RPMI8226 (cell line): ENCODE measurements around the gene ZDHHC18.

ENCODE experiments used
- DNase-seq: peaks from one replicate; pipeline ENCODE4 v3.0.0-alpha.2; 2015

The ZDHHC18 gene, protein sequence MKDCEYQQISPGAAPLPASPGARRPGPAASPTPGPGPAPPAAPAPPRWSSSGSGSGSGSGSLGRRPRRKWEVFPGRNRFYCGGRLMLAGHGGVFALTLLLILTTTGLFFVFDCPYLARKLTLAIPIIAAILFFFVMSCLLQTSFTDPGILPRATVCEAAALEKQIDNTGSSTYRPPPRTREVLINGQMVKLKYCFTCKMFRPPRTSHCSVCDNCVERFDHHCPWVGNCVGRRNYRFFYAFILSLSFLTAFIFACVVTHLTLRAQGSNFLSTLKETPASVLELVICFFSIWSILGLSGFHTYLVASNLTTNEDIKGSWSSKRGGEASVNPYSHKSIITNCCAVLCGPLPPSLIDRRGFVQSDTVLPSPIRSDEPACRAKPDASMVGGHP

DNA sequence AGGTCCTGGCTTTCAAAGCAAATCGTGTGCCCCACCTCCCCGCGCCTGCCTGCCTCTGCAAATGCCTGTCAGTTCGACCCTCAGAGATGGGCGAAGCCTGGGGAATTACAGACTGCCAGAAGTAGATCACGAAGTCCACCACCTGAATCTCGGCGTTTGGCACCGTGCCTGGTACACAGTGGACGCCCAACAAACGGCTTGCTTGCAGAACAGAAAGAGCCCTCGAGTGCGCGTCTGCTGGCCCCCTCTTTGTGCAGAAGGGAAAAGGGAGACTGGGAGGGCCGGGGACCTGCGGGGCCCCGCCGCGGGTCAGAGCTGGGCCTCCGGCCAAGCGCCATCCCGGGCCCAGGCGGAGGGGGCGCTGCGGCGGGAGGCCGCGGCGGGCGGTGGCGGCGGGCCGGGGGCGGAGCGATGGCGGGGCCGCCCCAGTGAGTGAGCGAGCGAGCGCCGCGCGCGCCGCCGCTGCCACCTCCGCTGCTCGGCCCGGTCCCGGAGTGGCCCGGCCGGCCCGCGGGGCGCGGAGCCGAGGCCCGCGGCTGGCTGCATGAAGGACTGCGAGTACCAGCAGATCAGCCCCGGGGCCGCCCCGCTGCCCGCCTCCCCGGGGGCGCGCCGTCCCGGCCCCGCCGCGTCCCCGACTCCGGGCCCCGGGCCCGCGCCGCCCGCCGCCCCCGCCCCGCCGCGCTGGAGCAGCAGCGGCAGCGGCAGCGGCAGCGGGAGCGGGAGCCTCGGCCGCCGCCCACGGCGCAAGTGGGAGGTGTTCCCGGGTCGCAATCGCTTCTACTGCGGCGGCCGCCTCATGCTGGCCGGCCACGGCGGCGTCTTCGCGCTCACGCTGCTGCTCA, at the start of gene ZDHHC18:
Gene ZDHHC18 (plus strand): TSS at position 428 of the 845 bp plus-strand sequence. CDS start 117 bp downstream, at position 545.
- DNase-seq: peak; percentile 85

DNA sequence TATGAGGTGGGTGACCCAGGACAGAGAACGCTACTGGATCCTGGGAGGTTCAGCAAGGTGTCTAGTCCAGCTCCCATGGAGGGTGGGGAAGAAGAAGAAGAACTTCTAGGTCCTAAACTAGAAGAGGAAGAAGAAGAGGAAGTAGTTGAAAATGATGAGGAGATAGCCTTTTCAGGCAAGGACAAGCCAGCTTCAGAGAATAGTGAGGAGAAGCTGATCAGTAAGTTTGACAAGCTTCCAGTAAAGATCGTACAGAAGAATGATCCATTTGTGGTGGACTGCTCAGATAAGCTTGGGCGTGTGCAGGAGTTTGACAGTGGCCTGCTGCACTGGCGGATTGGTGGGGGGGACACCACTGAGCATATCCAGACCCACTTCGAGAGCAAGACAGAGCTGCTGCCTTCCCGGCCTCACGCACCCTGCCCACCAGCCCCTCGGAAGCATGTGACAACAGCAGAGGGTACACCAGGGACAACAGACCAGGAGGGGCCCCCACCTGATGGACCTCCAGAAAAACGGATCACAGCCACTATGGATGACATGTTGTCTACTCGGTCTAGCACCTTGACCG, 47.3 kb upstream of the ZDHHC18 start:
- DNase-seq: no peak

DNA sequence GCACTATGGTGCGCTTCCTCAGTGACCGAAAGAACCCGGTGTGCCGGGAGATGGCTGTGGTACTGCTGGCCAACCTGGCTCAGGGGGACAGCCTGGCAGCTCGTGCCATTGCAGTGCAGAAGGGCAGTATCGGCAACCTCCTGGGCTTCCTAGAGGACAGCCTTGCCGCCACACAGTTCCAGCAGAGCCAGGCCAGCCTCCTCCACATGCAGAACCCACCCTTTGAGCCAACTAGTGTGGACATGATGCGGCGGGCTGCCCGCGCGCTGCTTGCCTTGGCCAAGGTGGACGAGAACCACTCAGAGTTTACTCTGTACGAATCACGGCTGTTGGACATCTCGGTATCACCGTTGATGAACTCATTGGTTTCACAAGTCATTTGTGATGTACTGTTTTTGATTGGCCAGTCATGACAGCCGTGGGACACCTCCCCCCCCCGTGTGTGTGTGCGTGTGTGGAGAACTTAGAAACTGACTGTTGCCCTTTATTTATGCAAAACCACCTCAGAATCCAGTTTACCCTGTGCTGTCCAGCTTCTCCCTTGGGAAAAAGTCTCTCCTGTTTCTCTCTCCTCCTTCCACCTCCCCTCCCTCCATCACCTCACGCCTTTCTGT, 46.0 kb upstream of the ZDHHC18 start:
- DNase-seq: no peak

DNA sequence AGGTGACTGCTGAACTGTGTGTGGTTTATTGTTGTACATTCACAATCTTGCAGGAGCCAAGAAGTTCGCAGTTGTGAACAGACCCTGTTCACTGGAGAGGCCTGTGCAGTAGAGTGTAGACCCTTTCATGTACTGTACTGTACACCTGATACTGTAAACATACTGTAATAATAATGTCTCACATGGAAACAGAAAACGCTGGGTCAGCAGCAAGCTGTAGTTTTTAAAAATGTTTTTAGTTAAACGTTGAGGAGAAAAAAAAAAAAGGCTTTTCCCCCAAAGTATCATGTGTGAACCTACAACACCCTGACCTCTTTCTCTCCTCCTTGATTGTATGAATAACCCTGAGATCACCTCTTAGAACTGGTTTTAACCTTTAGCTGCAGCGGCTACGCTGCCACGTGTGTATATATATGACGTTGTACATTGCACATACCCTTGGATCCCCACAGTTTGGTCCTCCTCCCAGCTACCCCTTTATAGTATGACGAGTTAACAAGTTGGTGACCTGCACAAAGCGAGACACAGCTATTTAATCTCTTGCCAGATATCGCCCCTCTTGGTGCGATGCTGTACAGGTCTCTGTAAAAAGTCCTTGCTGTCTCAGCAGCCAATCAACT, 45.2 kb upstream of the ZDHHC18 start:
- no peak for DNase-seq

GRCh38 chr1:26782521-26783212, 43.8 kb upstream of the ZDHHC18 start:
- DNase-seq: no peak

GRCh38 chr1:26783646-26784022, 42.9 kb upstream of the ZDHHC18 start:
- DNase-seq: no peak

GRCh38 chr1:26784023-26784871, 42.2 kb upstream of the ZDHHC18 start:
- DNase-seq: peak; percentile 91

- no peak for DNase-seq
Measured at GRCh38 chr1:26784886-26785285, 41.6 kb upstream of the ZDHHC18 start.

- DNase-seq: no peak
Measured at GRCh38 chr1:26785611-26786436, 40.7 kb upstream of the ZDHHC18 start.

GRCh38 chr1:26786437-26787380, 39.8 kb upstream of the ZDHHC18 start:
- DNase-seq: peak; percentile 42

DNA sequence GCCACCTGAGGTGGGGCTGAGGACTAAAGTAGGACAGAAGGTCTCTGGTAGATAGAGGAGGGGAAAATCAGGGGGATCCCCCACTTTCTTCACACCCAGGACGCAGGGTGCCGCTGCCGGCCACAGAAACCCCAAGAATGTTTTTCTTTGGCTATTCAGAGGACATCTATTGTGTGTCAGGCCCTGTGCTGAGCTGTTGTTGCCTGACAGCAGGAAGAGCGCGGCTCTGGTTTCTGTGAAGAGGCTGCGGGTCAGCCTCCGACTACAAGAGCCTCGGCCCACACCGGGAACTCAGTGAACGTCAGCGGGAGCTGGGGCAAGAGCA, 39.1 kb upstream of the ZDHHC18 start:
- DNase-seq: no peak

GRCh38 chr1:26787706-26788514, 38.6 kb upstream of the ZDHHC18 start, which contains the start of gene PIGV:
PIGV (plus strand) TSS chr1:26787950; CDS start chr1:26790816, 2,866 bp downstream.
- DNase-seq: peak; percentile 90

- DNase-seq: no peak
Measured at GRCh38 chr1:26788515-26788785, 38.0 kb upstream of the ZDHHC18 start.

- DNase-seq: peak; percentile 90
Measured at GRCh38 chr1:26788836-26789611, 37.5 kb upstream of the ZDHHC18 start.

DNA sequence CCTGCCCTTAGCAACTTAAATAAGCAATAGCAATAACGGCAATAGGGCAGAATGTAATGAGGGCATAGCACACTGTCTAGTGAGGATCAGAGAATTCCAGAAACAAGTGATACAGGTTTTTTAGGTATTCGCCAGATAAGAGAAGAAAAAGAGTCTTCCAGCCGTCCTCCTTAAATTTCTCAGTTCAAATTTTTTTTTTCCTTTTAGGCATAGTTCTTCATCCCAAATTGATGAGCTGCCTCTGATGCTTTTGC, 36.9 kb upstream of the ZDHHC18 start:
- DNase-seq: no peak

DNA sequence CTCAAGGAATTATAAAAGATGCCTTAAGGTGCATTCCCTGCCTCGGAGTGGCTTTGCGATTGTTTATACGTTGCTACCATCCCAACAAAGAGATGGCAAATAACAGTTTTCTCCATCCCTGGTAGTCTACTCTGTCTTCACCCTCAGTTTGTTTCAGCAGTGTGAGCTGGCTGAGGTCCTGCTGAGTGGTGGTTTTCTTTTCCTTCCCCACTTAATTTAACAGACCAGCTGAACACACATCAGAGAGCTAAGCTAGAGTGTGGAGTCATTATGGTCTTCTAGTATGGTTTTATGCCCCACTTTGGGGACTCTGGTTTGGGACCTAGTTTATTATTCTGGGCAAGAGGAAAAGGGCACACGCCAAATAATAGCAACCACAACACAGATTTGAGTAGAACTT, 36.6 kb upstream of the ZDHHC18 start:
- no peak for DNase-seq

DNA sequence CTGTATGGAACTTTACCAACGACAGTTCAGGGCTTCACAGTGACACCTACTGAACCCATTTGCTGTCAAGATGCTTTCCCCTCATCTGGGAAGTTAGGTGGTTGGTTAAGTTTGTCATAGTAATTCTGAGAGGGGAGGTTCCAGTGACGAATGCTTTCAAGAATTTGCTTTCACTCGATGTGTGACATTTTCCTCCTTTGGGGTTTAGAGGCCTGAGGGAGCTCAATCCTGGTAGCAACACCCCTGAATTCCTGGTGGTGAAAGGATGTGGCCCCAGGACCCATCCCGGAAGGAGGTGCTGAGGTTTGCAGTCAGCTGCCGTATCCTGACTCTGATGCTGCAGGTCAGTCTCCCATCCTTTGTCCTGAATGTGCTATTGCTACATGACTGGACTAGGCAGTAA, 35.9 kb upstream of the ZDHHC18 start:
- DNase-seq: no peak

DNA sequence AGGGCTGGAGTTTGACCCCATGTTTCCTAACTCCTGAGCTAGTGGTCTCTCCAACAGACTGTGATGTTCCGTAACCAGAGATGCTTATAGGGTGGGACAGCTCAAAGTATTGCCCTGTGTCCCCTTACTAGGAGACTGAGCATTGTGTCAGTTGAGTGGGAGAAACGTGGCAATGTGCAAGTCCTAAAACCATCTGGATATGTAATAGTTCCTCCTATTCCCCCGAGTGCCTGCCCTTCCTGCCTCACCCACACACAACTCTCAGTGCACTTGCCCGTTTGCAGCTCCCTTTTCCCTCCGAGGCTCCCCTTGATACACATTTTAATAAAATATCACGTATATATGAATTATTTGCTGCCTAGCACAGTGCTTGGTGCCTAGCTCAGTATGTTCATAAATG, 35.3 kb upstream of the ZDHHC18 start:
- DNase-seq: no peak
